Body of pancreas (tissue), 4 donors: ENCODE measurements around the gene NEDD4L.

Experiments used
- POLR2A ChIP-seq, 3 donors: fragments of 450-650 bp; IDR thresholded peaks; one replicate each; pipeline ENCODE4 v1.6.1; 2016; ENCODE audit warnings: antibody characterized with exemption in 3 of 3, mild to moderate bottlenecking in 2 of 3
- TF ChIP-seq, protein P1 (sequence below), 7 experiments: fragments of 450-650 bp in 4 of 7; fragments of 200-600 bp in 3 of 7; sonication (generic) in 3 of 7; IDR thresholded peaks; one replicate each; pipeline ENCODE4 v1.5.1; 2016 to 2019; ENCODE audit warnings: antibody characterized with exemption in 7 of 7

GRCh38 chr18:58027341-58027740, 16.7 kb upstream of the NEDD4L start:
- TF ChIP-seq, protein P1, sequence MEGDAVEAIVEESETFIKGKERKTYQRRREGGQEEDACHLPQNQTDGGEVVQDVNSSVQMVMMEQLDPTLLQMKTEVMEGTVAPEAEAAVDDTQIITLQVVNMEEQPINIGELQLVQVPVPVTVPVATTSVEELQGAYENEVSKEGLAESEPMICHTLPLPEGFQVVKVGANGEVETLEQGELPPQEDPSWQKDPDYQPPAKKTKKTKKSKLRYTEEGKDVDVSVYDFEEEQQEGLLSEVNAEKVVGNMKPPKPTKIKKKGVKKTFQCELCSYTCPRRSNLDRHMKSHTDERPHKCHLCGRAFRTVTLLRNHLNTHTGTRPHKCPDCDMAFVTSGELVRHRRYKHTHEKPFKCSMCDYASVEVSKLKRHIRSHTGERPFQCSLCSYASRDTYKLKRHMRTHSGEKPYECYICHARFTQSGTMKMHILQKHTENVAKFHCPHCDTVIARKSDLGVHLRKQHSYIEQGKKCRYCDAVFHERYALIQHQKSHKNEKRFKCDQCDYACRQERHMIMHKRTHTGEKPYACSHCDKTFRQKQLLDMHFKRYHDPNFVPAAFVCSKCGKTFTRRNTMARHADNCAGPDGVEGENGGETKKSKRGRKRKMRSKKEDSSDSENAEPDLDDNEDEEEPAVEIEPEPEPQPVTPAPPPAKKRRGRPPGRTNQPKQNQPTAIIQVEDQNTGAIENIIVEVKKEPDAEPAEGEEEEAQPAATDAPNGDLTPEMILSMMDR (IDR thresholded peaks at IDR 0.05): no peak
- no peak for TF ChIP-seq POLR2A (IDR thresholded peaks at IDR 0.05)
